IPS DF 6.9 (cell line): ENCODE measurements around the gene GPR26.

Source experiments
- DNase-seq: peaks from one replicate; pipeline ENCODE4 v3.0.0-alpha.2; 2013; ENCODE audit warnings: low read depth, low spot score
- H3K27ac ChIP-seq: one replicate; pipeline ENCODE4 v1.5.1; 2013; ENCODE audit warnings: low read length, control low read depth
- H3K27me3 ChIP-seq: 2 replicates; pipeline ENCODE4 v1.6.1; 2013; ENCODE audit warnings: mild to moderate bottlenecking, low read length; ENCODE audit not compliant: control insufficient read depth, insufficient read depth
- H3K36me3 ChIP-seq: 2 replicates; pipeline ENCODE4 v1.6.1; 2013; ENCODE audit warnings: low read length; ENCODE audit not compliant: control insufficient read depth, insufficient read depth
- H3K4me1 ChIP-seq: 2 replicates; pipeline ENCODE4 v1.6.1; 2013; ENCODE audit warnings: low read length; ENCODE audit not compliant: control insufficient read depth, insufficient read depth
- H3K4me3 ChIP-seq: 2 replicates; pipeline ENCODE4 v1.5.1; 2013; ENCODE audit warnings: mild to moderate bottlenecking, low read length
- H3K9me3 ChIP-seq: 2 replicates; pipeline ENCODE4 v1.6.1; 2013; ENCODE audit warnings: low read length, inconsistent platforms; ENCODE audit not compliant: control insufficient read depth, insufficient read depth
- WGBS: extraction: QIAGEN DNeasy Blood & Tissue Kit; methylation state at CpG from one replicate; pipeline ENCODE4 v1.1.7; 2013; ENCODE audit warnings: mixed read lengths, missing lambda C conversion rate; ENCODE audit not compliant: insufficient read length, insufficient coverage; 5-methylcytosine and 5-hydroxymethylcytosine counted together

The GPR26 gene, protein sequence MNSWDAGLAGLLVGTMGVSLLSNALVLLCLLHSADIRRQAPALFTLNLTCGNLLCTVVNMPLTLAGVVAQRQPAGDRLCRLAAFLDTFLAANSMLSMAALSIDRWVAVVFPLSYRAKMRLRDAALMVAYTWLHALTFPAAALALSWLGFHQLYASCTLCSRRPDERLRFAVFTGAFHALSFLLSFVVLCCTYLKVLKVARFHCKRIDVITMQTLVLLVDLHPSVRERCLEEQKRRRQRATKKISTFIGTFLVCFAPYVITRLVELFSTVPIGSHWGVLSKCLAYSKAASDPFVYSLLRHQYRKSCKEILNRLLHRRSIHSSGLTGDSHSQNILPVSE

GRCh38 chr10:123666318-123667236, at the start of gene GPR26:
TSS of gene GPR26 (plus strand) at chr10:123666355. CDS start at chr10:123666408, 53 bp downstream.
- Histone ChIP-seq H3K9me3 (no peaks in the 10 kb centered on the region), H3K36me3 (no peaks in the 10 kb centered on the region), H3K27me3 (peaks cover 28% of the 10 kb centered on the region), H3K27ac (no peak within 1 kb of the TSS), H3K4me1 (no peaks in the 10 kb centered on the region), H3K4me3 (peak within 1 kb of the TSS; percentile 27; the same call in 1 of the 2 replicates)
- WGBS: no CpG with 5 or more reads among the region's 101 CpGs
- no peak for DNase-seq

DNA sequence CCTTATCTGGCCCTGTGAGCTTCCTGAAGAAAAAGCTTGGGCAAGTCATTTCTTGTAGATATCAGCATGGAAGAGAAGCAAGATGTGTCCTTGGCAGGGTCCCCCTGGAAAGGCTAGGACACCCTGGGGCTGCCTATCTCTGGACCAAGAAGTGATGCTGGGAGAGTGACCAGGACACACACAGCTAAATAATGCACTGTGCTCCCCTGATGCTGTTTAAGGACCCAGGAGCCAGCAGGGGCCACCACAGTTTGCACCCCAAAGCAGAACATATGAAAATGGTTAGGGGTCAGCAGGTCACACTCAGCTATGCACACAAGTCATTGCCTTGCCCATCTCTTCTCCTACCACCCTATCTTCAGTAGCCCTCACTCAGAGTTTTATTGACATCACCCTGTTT, 47.9 kb upstream of the GPR26 start:
- H3K9me3 ChIP-seq: no peaks in the 10 kb centered on the region
- no peak overlapping the region for H3K27ac ChIP-seq
- H3K27me3 ChIP-seq: no peaks in the 10 kb centered on the region
- no peaks in the 10 kb centered on the region for H3K36me3 ChIP-seq
- no peak overlapping the region for H3K4me3 ChIP-seq
- no peak for DNase-seq
- H3K4me1 ChIP-seq: 0 out of 2 replicates have a peak, but pooled peaks cover 3% of the 10 kb centered on the region

- WGBS: no CpG with 5 or more reads among the region's 8 CpGs
- H3K9me3 ChIP-seq: no peaks in the 10 kb centered on the region
Observed at GRCh38 chr10:123619067-123619855, 46.9 kb upstream of the GPR26 start.

GRCh38 chr10:123620621-123621020, 45.5 kb upstream of the GPR26 start:
- no peak for DNase-seq
- Histone ChIP-seq H3K4me3 (no peak overlapping the region), H3K27me3 (no peaks in the 10 kb centered on the region), H3K27ac (no peak overlapping the region), H3K36me3 (no peaks in the 10 kb centered on the region), H3K4me1 (0 out of 2 replicates have a peak, but pooled peaks cover 3% of the 10 kb centered on the region), H3K9me3 (no peaks in the 10 kb centered on the region)
- WGBS: no CpG with 5 or more reads among the region's 9 CpGs

More at GRCh38 chr10:123619067-123619855, 46.9 kb upstream of the GPR26 start:
- H3K36me3 ChIP-seq: no peaks in the 10 kb centered on the region
- DNase-seq: no peak
- H3K4me3 ChIP-seq: no peak overlapping the region
- H3K27ac ChIP-seq: no peak overlapping the region
- H3K4me1 ChIP-seq: 0 out of 2 replicates have a peak, but pooled peaks cover 3% of the 10 kb centered on the region
- H3K27me3 ChIP-seq: no peaks in the 10 kb centered on the region

DNA sequence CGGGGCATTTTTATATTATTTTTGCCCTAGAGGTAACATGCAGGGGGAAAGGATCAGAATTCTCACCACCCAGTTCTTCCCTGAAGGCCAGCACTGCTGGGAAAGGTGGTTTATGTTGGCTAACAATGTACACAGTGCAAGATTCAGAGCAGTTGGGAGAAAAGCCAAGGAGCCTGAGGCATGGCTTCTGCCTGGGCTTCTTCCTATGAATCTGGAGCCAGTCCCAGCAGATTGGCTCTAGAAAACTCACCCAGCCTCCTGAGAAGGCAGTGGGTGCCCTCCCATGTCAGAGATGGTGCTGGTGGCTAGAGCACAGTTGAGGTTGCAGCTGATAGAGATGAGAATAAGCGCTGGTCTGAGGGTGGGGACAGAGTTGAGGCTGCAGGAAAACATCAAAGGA, 44.7 kb upstream of the GPR26 start:
- no peak overlapping the region for H3K27ac ChIP-seq
- no peaks in the 10 kb centered on the region for H3K9me3 ChIP-seq
- H3K27me3 ChIP-seq: no peaks in the 10 kb centered on the region
- no peak overlapping the region for H3K4me3 ChIP-seq
- no peak for DNase-seq
- H3K36me3 ChIP-seq: no peaks in the 10 kb centered on the region
- no CpG with 5 or more reads among the region's 2 CpGs for WGBS
- 0 out of 2 replicates have a peak, but pooled peaks cover 3% of the 10 kb centered on the region for H3K4me1 ChIP-seq

GRCh38 chr10:123621916-123622315, 44.2 kb upstream of the GPR26 start:
- H3K36me3 ChIP-seq: no peaks in the 10 kb centered on the region
- no peaks in the 10 kb centered on the region for H3K27me3 ChIP-seq
- H3K27ac ChIP-seq: no peak overlapping the region
- DNase-seq: no peak
- H3K4me1 ChIP-seq: 0 out of 2 replicates have a peak, but pooled peaks cover 3% of the 10 kb centered on the region
- no CpG with 5 or more reads among the region's 2 CpGs for WGBS
- no peak overlapping the region for H3K4me3 ChIP-seq
- H3K9me3 ChIP-seq: no peaks in the 10 kb centered on the region

- DNase-seq: no peak
- Histone ChIP-seq H3K27ac (no peak overlapping the region), H3K4me3 (no peak overlapping the region), H3K27me3 (no peaks in the 10 kb centered on the region), H3K9me3 (no peaks in the 10 kb centered on the region), H3K36me3 (no peaks in the 10 kb centered on the region), H3K4me1 (0 out of 2 replicates have a peak, but pooled peaks cover 3% of the 10 kb centered on the region)
- no CpG with 5 or more reads among the region's 3 CpGs for WGBS
Observed at GRCh38 chr10:123622381-123622780, 43.8 kb upstream of the GPR26 start.

- H3K4me1 ChIP-seq: 0 out of 2 replicates have a peak, but pooled peaks cover 3% of the 10 kb centered on the region
- H3K36me3 ChIP-seq: no peaks in the 10 kb centered on the region
- H3K9me3 ChIP-seq: no peaks in the 10 kb centered on the region
- DNase-seq: no peak
- no peak overlapping the region for H3K27ac ChIP-seq
- H3K4me3 ChIP-seq: no peak overlapping the region
- H3K27me3 ChIP-seq: no peaks in the 10 kb centered on the region
- WGBS: no CpG with 5 or more reads among the region's 2 CpGs
Observed at GRCh38 chr10:123624086-123624485, 42.1 kb upstream of the GPR26 start.

DNA sequence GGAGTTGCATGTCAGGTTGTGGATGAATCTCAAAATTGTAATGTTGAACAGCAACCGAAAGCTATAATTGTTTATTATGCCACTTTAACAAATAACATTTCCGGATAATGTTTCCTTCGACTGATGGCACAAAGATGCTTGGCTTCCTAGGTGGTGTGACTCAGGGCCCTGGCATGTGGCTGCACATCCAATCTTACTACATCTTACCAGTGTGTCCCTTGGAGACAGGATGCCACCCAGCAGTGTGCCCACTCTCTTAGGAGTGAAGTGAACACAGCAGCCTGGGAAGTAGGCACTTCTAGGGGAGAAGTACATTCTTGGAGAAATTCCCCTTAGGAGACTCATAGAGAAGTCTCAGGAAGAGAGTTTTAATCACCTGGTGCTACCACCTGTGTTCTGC, 33.0 kb upstream of the GPR26 start:
- no peak for DNase-seq
- Histone ChIP-seq H3K27me3 (no peaks in the 10 kb centered on the region), H3K4me3 (no peak overlapping the region), H3K4me1 (no peaks in the 10 kb centered on the region), H3K9me3 (no peaks in the 10 kb centered on the region), H3K36me3 (no peaks in the 10 kb centered on the region), H3K27ac (no peak overlapping the region)
- WGBS: no CpG with 5 or more reads among the region's 3 CpGs

DNA sequence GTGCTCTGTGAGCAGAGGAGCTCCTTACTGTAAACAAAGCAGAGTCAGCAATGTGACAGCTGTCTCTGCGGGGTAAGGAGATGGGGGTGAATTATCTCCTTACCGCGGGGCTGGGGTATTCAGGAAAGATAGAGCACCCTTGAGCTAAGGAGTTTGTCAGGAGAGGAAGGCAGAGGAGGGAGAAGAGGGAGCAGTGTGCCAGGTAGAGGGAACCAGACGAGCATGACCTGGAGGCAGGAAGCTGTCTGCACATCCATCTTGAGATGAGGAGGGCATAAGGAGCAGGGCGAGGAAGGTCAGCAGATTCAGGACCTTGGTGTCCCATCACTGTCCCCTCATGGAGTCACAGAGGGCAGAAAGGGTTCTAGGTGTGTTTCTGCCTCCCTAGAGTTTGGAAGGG, 32.5 kb upstream of the GPR26 start:
- WGBS: no CpG with 5 or more reads among the region's 5 CpGs
- Histone ChIP-seq H3K4me3 (no peak overlapping the region), H3K27me3 (no peaks in the 10 kb centered on the region), H3K4me1 (no peaks in the 10 kb centered on the region), H3K9me3 (no peaks in the 10 kb centered on the region), H3K36me3 (no peaks in the 10 kb centered on the region), H3K27ac (no peak overlapping the region)
- DNase-seq: no peak
